Measurements from ENCODE around the gene GPC3.

DNA sequence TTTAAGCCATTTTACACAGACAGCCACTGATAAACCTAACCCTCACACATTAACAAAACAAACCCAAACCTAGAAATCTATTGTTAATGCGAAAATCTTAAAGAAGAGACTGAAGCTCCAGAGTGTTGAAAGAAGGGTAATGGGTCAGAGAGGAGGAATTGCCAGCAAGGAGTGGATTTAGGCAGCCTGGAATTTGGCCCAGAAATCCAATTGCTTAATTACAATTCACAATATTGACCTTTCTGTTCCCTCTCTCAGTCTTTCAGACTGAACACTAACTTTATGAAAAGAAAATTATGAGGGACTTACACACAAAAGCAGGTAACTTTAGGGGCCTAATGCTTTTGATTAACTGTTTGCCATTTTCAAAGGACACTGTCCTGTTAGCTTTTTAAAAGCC lies 384.9 kb downstream of the GPC3 start:
- TF ChIP-seq, protein P1, sequence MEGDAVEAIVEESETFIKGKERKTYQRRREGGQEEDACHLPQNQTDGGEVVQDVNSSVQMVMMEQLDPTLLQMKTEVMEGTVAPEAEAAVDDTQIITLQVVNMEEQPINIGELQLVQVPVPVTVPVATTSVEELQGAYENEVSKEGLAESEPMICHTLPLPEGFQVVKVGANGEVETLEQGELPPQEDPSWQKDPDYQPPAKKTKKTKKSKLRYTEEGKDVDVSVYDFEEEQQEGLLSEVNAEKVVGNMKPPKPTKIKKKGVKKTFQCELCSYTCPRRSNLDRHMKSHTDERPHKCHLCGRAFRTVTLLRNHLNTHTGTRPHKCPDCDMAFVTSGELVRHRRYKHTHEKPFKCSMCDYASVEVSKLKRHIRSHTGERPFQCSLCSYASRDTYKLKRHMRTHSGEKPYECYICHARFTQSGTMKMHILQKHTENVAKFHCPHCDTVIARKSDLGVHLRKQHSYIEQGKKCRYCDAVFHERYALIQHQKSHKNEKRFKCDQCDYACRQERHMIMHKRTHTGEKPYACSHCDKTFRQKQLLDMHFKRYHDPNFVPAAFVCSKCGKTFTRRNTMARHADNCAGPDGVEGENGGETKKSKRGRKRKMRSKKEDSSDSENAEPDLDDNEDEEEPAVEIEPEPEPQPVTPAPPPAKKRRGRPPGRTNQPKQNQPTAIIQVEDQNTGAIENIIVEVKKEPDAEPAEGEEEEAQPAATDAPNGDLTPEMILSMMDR (IDR thresholded peaks at IDR 0.05), result no peak
- no peak for TF ChIP-seq POLR2A (IDR thresholded peaks at IDR 0.05)
